SK-N-SH (cell line): Measurements from ENCODE around the gene USP2. TPM values are rescaled to one million over a fixed set of nuclear protein-coding genes. Genes with fewer than 3 reads are reported as not detected.

ENCODE experiments used
- CTCF ChIA-PET: fragments of 300-600, 350-600 bp; formaldehyde crosslinking; extraction: SDS; loops from one replicate; lab custom pipeline; 2021; lab: Yijun Ruan, JAX
- POLR2A ChIA-PET: fragments of 350-600 bp; sonication (Branson Sonifier 250); formaldehyde crosslinking; extraction: SDS; loops from one replicate; lab custom pipeline; 2020; ENCODE audit warnings: antibody characterized with exemption, inconsistent platforms; lab: Yijun Ruan, JAX
- DNase-seq: peaks from one replicate; pipeline ENCODE4 v3.0.0; 2012
- H2AFZ ChIP-seq: fragments of 200-600 bp; sonication (generic); 2 replicates; pipeline ENCODE4 v1.8.1; 2016; ENCODE audit warnings: antibody characterized with exemption, mild to moderate bottlenecking, low read depth
- H3F3A ChIP-seq: fragments of 200-600 bp; sonication (generic); replicated peaks from 2 replicates; pipeline ENCODE3; 2016; ENCODE audit warnings: antibody characterized with exemption, mild to moderate bottlenecking; ENCODE audit not compliant: insufficient read depth
- H3K27ac ChIP-seq, 2 experiments: fragments of 200-500 bp in 1 of 2; fragments of 200-600 bp in 1 of 2; sonication (Bioruptor generic) in 1 of 2; sonication (generic), shearing (Covaris generic) in 1 of 2; 2 replicates each; pipeline versions ENCODE4 v1.5.1 to v1.6.1; 2014 to 2016; ENCODE audit warnings: low read depth in 2 of 2, inconsistent platforms in 1 of 2, low read length in 1 of 2, mild to moderate bottlenecking in 1 of 2, mixed read lengths in 1 of 2
- H3K27me3 ChIP-seq: fragments of 200-600 bp; sonication (generic), shearing (Covaris generic); 2 replicates; pipeline ENCODE4 v1.6.1; 2016; ENCODE audit warnings: mixed run types; ENCODE audit not compliant: insufficient read depth
- H3K36me3 ChIP-seq, 2 experiments: fragments of 200-500 bp in 1 of 2; fragments of 200-600 bp in 1 of 2; sonication (Bioruptor generic) in 1 of 2; sonication (generic) in 1 of 2; replicated peaks in 1 of 2; 2 replicates each; pipeline versions ENCODE3 to v1.5.1; 2014 to 2016; ENCODE audit warnings: low read length in 1 of 2, mild to moderate bottlenecking in 1 of 2; ENCODE audit not compliant: insufficient read depth in 2 of 2, control insufficient read depth in 1 of 2
- H3K4me1 ChIP-seq, 2 experiments: fragments of 200-500 bp in 1 of 2; fragments of 200-600 bp in 1 of 2; sonication (Bioruptor generic) in 1 of 2; sonication (generic), shearing (Covaris generic) in 1 of 2; 2 replicates each; pipeline versions ENCODE4 v1.5.1 to v1.6.1; 2014 to 2016; ENCODE audit warnings: low read depth in 1 of 2, low read length in 1 of 2, mixed run types in 1 of 2; ENCODE audit not compliant: insufficient read depth in 2 of 2, control insufficient read depth in 1 of 2
- H3K4me2 ChIP-seq: fragments of 200-600 bp; sonication (generic), shearing (Covaris generic); 2 replicates; pipeline ENCODE4 v1.6.1; 2017; ENCODE audit warnings: mixed run types
- H3K4me3 ChIP-seq, 2 experiments: fragments of 200-500 bp in 1 of 2; fragments of 200-600 bp in 1 of 2; sonication (Bioruptor generic) in 1 of 2; sonication (generic), shearing (Covaris generic) in 1 of 2; 2 replicates each; pipeline versions ENCODE4 v1.5.1 to v1.8.1; 2014 to 2016; ENCODE audit warnings: low read depth in 2 of 2, inconsistent platforms in 1 of 2, low read length in 1 of 2, mild to moderate bottlenecking in 1 of 2, mixed read lengths in 1 of 2, moderate library complexity in 1 of 2
- H3K79me2 ChIP-seq: fragments of 200-600 bp; sonication (generic); 2 replicates; pipeline ENCODE4 v1.8.1; 2017; ENCODE audit warnings: mild to moderate bottlenecking; ENCODE audit not compliant: insufficient read depth
- H3K9ac ChIP-seq: fragments of 200-600 bp; sonication (generic); 2 replicates; pipeline ENCODE4 v1.6.1; 2017; ENCODE audit warnings: mixed run types
- H3K9me2 ChIP-seq: fragments of 200-600 bp; sonication (generic); 2 replicates; pipeline ENCODE4 v1.6.1; 2017; ENCODE audit warnings: mixed run types
- H3K9me3 ChIP-seq: fragments of 200-600 bp; sonication (generic); 2 replicates; pipeline ENCODE4 v1.6.1; 2017; ENCODE audit warnings: mixed run types, mild to moderate bottlenecking, moderate library complexity
- H4K20me1 ChIP-seq: fragments of 200-600 bp; sonication (generic); 2 replicates; pipeline ENCODE4 v1.6.1; 2017; ENCODE audit warnings: mild to moderate bottlenecking, mixed run types; ENCODE audit not compliant: insufficient read depth
- ELF1 ChIP-seq: IDR thresholded peaks from 2 replicates; pipeline ENCODE4 v1.4.0; 2012
- EP300 ChIP-seq, 2 experiments: IDR thresholded peaks; 2 replicates each; pipeline versions ENCODE4 v1.4.0 to v1.6.1; 2012; ENCODE audit warnings: borderline replicate concordance in 1 of 2, low read depth in 1 of 2, low read length in 1 of 2
- FOXJ3 ChIP-seq: sonication (generic); formaldehyde crosslinking; IDR thresholded peaks from 2 replicates; pipeline ENCODE4 v1.5.1; 2020; ENCODE audit warnings: mild to moderate bottlenecking, missing genetic modification reagents
- FOXM1 ChIP-seq: IDR thresholded peaks from 2 replicates; pipeline ENCODE4 v1.4.0; 2012; ENCODE audit warnings: low read depth, mild to moderate bottlenecking
- GABPA ChIP-seq: IDR thresholded peaks from 2 replicates; pipeline ENCODE4 v1.4.0; 2012; ENCODE audit warnings: low read depth, mild to moderate bottlenecking
- GATA2 ChIP-seq: sonication (generic); formaldehyde crosslinking; IDR thresholded peaks from 2 replicates; pipeline ENCODE4 v1.5.0; 2020; ENCODE audit warnings: mild to moderate bottlenecking, missing genetic modification reagents
- NFIC ChIP-seq: IDR thresholded peaks from 2 replicates; pipeline ENCODE4 v1.4.0; 2012; ENCODE audit warnings: borderline replicate concordance
- POLR2AphosphoS5 ChIP-seq: IDR thresholded peaks from 2 replicates; pipeline ENCODE4 v1.6.1; 2012; ENCODE audit warnings: low read depth, low read length
- RAD21 ChIP-seq: IDR thresholded peaks from 2 replicates; pipeline ENCODE4 v1.6.1; 2012; ENCODE audit warnings: mild to moderate bottlenecking, low read length
- REST ChIP-seq: IDR thresholded peaks from 2 replicates; pipeline ENCODE4 v1.6.1; 2012; ENCODE audit warnings: mild to moderate bottlenecking, low read depth, low read length, moderate library complexity
- RFX5 ChIP-seq: IDR thresholded peaks from 2 replicates; pipeline ENCODE4 v1.6.1; 2012; ENCODE audit warnings: mild to moderate bottlenecking, improper control_type of control experiment, low read length
- RXRA ChIP-seq: IDR thresholded peaks from 2 replicates; pipeline ENCODE4 v1.4.0; 2012; ENCODE audit warnings: low read depth, mild to moderate bottlenecking, borderline replicate concordance
- SMC3 ChIP-seq: IDR thresholded peaks from 2 replicates; pipeline ENCODE4 v1.6.1; 2012; ENCODE audit warnings: low read depth, low read length, improper control_type of control experiment
- TAF1 ChIP-seq: IDR thresholded peaks from 2 replicates; pipeline ENCODE4 v1.6.1; 2012; ENCODE audit warnings: low read depth, mild to moderate bottlenecking, low read length, moderate library complexity, borderline replicate concordance
- TCF12 ChIP-seq: IDR thresholded peaks from 2 replicates; pipeline ENCODE4 v1.4.0; 2012
- TEAD4 ChIP-seq: IDR thresholded peaks from 2 replicates; pipeline ENCODE4 v1.4.0; 2012; ENCODE audit warnings: mild to moderate bottlenecking, borderline replicate concordance; ENCODE audit not compliant: insufficient read depth
- USF1 ChIP-seq: IDR thresholded peaks from 2 replicates; pipeline ENCODE4 v1.4.0; 2012; ENCODE audit warnings: low read depth, borderline replicate concordance
- USF2 ChIP-seq: fragments of 150-350 bp; IDR thresholded peaks from 2 replicates; pipeline ENCODE4 v1.6.1; 2017; ENCODE audit warnings: antibody characterized with exemption, low read length, low read depth, borderline replicate concordance
- WGBS: methylation state at CpG from one replicate; pipeline ENCODE4 v1.1.6; 2017; ENCODE audit warnings: low lambda C conversion rate; 5-methylcytosine and 5-hydroxymethylcytosine counted together
- polyA plus RNA-seq, 3 experiments: library from polyadenylated mRNA; depleted of rRNA; stranded (reverse); fragments of >200 nt; gene quantifications; 2 replicates each; pipeline ENCODE4 v1.2.3, GENCODE V29; 2012

USP2 gene
- polyA plus RNA-seq, 1 of the 3 experiments (the other 2 are of a cell fraction), result 0.97 TPM

GRCh38 chr11:119355091-119355843, 26.2 kb downstream of the USP2 start:
- POLR2A ChIA-PET, result interaction anchor here (2.4 kb wide), 1 partner anchor 19 kb away, joined by 9 read pairs; no protein-coding TSS in a partner anchor
- no peaks in the 10 kb centered on the region for H3K79me2 ChIP-seq
- H3K36me3 ChIP-seq, result peaks cover 0 to 3% of the 10 kb centered on the region in 2 experiments
- H3K9me2 ChIP-seq, result no peaks in the 10 kb centered on the region
- CTCF ChIA-PET, result interaction anchor here (0.9 to 5.1 kb wide), 32 partner anchors 9 to 399 kb away, joined by 3 to 308 read pairs (median 6); partner anchors contain the start of genes C1QTNF5, C2CD2L, MFRP and RNF26
- H3K4me2 ChIP-seq, result no peak overlapping the region
- no peak overlapping the region for H3K4me3 ChIP-seq
- TF ChIP-seq SMC3 (no peak), POLR2AphosphoS5 (no peak), ELF1 (no peak), RFX5 (no peak), TEAD4 (no peak), FOXM1 (no peak), REST (no peak), GABPA (no peak), GATA2 (CRISPR knock-in tag) (no peak), EP300 (IDR thresholded peaks at IDR 0.05; ENCODE audit: borderline replicate concordance in 1 of 2, low read depth in 1 of 2, low read length in 1 of 2) (no peak), TAF1 (no peak), USF2 (no peak), FOXJ3 (CRISPR knock-in tag) (no peak), TCF12 (no peak), USF1 (no peak), RAD21 (no peak), NFIC (no peak), RXRA (no peak)
- H3K27me3 ChIP-seq, result no peaks in the 10 kb centered on the region
- H3K27ac ChIP-seq, result no peak overlapping the region
- no peak for DNase-seq
- 68% methylated on average over 9 of the region's 9 CpGs for WGBS
- no peaks in the 10 kb centered on the region for H3K9me3 ChIP-seq
- no peaks in the 10 kb centered on the region for H3F3A ChIP-seq
- no peak overlapping the region for H3K9ac ChIP-seq
- peaks cover 0 to 16% of the 10 kb centered on the region in 2 experiments; a peak in 1 of 4 replicates for H3K4me1 ChIP-seq
- no peaks in the 10 kb centered on the region for H4K20me1 ChIP-seq
- H2AFZ ChIP-seq, result no peak overlapping the region
